ENCODE results near the gene NKD1.

DNA sequence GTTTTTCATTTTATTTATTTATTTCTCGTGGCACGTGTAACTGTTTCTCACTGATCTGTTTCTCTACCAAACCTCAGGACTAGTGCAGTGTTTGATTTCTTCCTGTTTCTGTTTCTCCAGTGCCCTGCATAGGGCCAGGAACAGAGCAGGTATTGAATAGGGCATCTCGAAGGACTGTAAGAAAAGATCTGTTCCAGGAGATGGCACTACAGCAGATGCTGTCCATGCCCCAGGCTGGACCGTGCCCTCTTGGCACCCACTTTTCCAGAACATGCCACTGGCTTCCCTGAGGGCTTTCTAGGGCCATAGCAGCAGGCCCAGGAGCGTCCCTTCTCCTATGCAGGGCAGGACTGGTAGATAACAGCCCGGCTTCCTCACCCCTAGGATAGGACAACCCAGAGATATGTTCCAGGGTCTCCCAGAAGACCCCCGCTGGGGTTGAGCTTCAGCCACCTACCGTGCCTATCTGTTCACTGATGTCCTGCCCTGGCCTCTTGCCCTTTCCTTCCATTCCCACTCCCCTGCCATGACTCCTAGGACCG, 128.6 kb downstream of the NKD1 start:
- TF ChIP-seq, protein P1, sequence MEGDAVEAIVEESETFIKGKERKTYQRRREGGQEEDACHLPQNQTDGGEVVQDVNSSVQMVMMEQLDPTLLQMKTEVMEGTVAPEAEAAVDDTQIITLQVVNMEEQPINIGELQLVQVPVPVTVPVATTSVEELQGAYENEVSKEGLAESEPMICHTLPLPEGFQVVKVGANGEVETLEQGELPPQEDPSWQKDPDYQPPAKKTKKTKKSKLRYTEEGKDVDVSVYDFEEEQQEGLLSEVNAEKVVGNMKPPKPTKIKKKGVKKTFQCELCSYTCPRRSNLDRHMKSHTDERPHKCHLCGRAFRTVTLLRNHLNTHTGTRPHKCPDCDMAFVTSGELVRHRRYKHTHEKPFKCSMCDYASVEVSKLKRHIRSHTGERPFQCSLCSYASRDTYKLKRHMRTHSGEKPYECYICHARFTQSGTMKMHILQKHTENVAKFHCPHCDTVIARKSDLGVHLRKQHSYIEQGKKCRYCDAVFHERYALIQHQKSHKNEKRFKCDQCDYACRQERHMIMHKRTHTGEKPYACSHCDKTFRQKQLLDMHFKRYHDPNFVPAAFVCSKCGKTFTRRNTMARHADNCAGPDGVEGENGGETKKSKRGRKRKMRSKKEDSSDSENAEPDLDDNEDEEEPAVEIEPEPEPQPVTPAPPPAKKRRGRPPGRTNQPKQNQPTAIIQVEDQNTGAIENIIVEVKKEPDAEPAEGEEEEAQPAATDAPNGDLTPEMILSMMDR (IDR thresholded peaks at IDR 0.05), result no peak
- no peak for TF ChIP-seq POLR2AphosphoS5 (IDR thresholded peaks at IDR 0.05)
